IPS-18c (cell line): ENCODE measurements around the gene RECK.

Source experiments
- H3K4me3 ChIP-seq: 2 replicates; pipeline ENCODE4 v1.7.0; 2013; ENCODE audit warnings: low read depth, mild to moderate bottlenecking, low read length, moderate library complexity; ENCODE audit not compliant: insufficient read depth
- H3K9me3 ChIP-seq: one replicate; pipeline ENCODE4 v1.6.1; 2013; ENCODE audit warnings: mild to moderate bottlenecking, low read length, moderate library complexity; ENCODE audit not compliant: control insufficient read depth, insufficient read depth

The RECK gene

GRCh38 chr9:36169708-36170107 is 133.0 kb downstream of the RECK start:
- H3K9me3 ChIP-seq, result peaks cover 2% of the 10 kb centered on the region
- no peak overlapping the region for H3K4me3 ChIP-seq

- peaks cover 2% of the 10 kb centered on the region for H3K9me3 ChIP-seq
- H3K4me3 ChIP-seq, result no peak overlapping the region
Observed at GRCh38 chr9:36170531-36170930, 133.8 kb downstream of the RECK start.

GRCh38 chr9:36173861-36174260 is 137.1 kb downstream of the RECK start:
- H3K9me3 ChIP-seq, result peaks cover 2% of the 10 kb centered on the region

More at GRCh38 chr9:36173861-36174260, 137.1 kb downstream of the RECK start:
- H3K4me3 ChIP-seq, result no peak overlapping the region
